ENCODE measurements around the gene DPP7.

GRCh38 chr9:137087409-137087925, 27.1 kb downstream of the DPP7 start:
- TF ChIP-seq POLR2AphosphoS5 (IDR thresholded peaks at IDR 0.05) (no peak), CTCF (IDR thresholded peaks at IDR 0.05) (no peak), POLR2A (IDR thresholded peaks at IDR 0.05) (no peak)
